WTC11 (cell line): ENCODE results near the gene FHIP1B.

ENCODE experiments used
- ATF1 ChIP-seq: sonication (generic); formaldehyde crosslinking; IDR thresholded peaks from 2 replicates; pipeline ENCODE4 v1.8.1; 2023; ENCODE audit warnings: mild to moderate bottlenecking, moderate library complexity, missing genetic modification reagents
- SP1 ChIP-seq: sonication (generic); formaldehyde crosslinking; conservative IDR thresholded peaks from 2 replicates; pipeline ENCODE4 v1.8.1; 2022; ENCODE audit warnings: missing genetic modification reagents
- ZNF396 ChIP-seq: fragments of 250-450 bp; sonication (Bioruptor Pico); IDR thresholded peaks from 2 replicates; pipeline ENCODE4 v1.8.0; 2021; ENCODE audit warnings: mild to moderate bottlenecking, moderate library complexity, borderline replicate concordance
- TF ChIP-seq, protein P1 (sequence below): fragments of 200-600 bp; IDR thresholded peaks from 2 replicates; pipeline ENCODE4 v1.8.0; 2022; ENCODE audit warnings: antibody characterized with exemption
- TF ChIP-seq, protein P2 (sequence below): sonication (generic); formaldehyde crosslinking; IDR thresholded peaks from 2 replicates; pipeline ENCODE4 v1.8.1; 2023; ENCODE audit warnings: mild to moderate bottlenecking, missing genetic modification reagents, moderate library complexity

DNA sequence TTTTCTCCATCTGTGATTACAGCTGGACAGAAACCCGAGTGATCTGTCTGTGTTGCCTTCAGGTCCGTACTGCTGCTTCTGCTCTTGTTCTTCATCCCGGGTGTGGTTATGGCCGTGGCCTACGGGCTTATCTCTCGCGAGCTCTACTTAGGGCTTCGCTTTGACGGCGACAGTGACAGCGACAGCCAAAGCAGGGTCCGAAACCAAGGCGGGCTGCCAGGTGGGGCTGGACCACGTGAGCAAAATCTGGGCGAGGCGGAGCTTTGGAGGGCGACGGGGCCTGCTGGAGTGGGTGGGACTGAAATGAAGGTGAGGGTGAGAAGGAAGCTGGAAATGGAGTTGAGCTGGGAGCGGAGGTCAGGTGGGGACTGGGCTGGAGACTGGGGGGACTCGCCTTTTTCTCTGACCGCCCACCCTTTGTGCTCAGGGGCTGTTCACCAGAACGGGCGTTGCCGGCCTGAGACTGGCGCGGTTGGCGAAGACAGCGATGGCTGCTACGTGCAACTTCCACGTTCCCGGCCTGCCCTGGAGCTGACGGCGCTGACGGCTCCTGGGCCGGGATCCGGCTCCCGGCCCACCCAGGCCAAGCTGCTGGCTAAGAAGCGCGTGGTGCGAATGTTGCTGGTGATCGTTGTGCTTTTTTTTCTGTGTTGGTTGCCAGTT lies 36.3 kb upstream of the FHIP1B start:
- TF ChIP-seq SP1 (CRISPR knock-in tag) (no peak), ZNF396 (no peak), ATF1 (CRISPR knock-in tag) (no peak)
- TF ChIP-seq, protein P1, sequence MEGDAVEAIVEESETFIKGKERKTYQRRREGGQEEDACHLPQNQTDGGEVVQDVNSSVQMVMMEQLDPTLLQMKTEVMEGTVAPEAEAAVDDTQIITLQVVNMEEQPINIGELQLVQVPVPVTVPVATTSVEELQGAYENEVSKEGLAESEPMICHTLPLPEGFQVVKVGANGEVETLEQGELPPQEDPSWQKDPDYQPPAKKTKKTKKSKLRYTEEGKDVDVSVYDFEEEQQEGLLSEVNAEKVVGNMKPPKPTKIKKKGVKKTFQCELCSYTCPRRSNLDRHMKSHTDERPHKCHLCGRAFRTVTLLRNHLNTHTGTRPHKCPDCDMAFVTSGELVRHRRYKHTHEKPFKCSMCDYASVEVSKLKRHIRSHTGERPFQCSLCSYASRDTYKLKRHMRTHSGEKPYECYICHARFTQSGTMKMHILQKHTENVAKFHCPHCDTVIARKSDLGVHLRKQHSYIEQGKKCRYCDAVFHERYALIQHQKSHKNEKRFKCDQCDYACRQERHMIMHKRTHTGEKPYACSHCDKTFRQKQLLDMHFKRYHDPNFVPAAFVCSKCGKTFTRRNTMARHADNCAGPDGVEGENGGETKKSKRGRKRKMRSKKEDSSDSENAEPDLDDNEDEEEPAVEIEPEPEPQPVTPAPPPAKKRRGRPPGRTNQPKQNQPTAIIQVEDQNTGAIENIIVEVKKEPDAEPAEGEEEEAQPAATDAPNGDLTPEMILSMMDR: no peak
- TF ChIP-seq, protein P2, sequence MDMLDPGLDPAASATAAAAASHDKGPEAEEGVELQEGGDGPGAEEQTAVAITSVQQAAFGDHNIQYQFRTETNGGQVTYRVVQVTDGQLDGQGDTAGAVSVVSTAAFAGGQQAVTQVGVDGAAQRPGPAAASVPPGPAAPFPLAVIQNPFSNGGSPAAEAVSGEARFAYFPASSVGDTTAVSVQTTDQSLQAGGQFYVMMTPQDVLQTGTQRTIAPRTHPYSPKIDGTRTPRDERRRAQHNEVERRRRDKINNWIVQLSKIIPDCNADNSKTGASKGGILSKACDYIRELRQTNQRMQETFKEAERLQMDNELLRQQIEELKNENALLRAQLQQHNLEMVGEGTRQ (CRISPR knock-in tag): no peak
